ENCODE measurements around the gene SDHAF2.
"Not testable (repeated sequence)": the region's sequence is repeated elsewhere in the genome, so short reads cannot be mapped to it uniquely, and the experiment has no call there.

The SDHAF2 gene

GRCh38 chr11:61425367-61426131, 4.4 kb upstream of the SDHAF2 start:
- no peak for DNase-seq

GRCh38 chr11:61429346-61429690, 606 bp upstream of the SDHAF2 start:
- peak; percentile 79 for DNase-seq

- not testable (repeated sequence) for DNase-seq
Observed at GRCh38 chr11:61430839-61431238, 915 bp downstream of the SDHAF2 start.

GRCh38 chr11:61437496-61437895, 7.6 kb downstream of the SDHAF2 start:
- no peak for DNase-seq

- DNase-seq: no peak
Observed at GRCh38 chr11:61439615-61440014, 9.7 kb downstream of the SDHAF2 start.

GRCh38 chr11:61442616-61443015, 12.7 kb downstream of the SDHAF2 start:
- DNase-seq: no peak

- no peak for DNase-seq
Observed at GRCh38 chr11:61445516-61445915, 15.6 kb downstream of the SDHAF2 start.

- DNase-seq: peak; percentile 61
Observed at GRCh38 chr11:61446211-61446651, 16.3 kb downstream of the SDHAF2 start.

- DNase-seq: no peak
Observed at GRCh38 chr11:61447601-61448551, 18.0 kb downstream of the SDHAF2 start.

- no peak for DNase-seq
Observed at GRCh38 chr11:61448552-61448927, 18.6 kb downstream of the SDHAF2 start.

- no peak for DNase-seq
Observed at GRCh38 chr11:61452825-61453224, 22.9 kb downstream of the SDHAF2 start.

GRCh38 chr11:61453695-61454094, 23.8 kb downstream of the SDHAF2 start:
- DNase-seq: no peak

- no peak for DNase-seq
Observed at GRCh38 chr11:61454520-61454919, 24.6 kb downstream of the SDHAF2 start.

GRCh38 chr11:61460474-61460881, 30.6 kb downstream of the SDHAF2 start:
- no peak for DNase-seq

- no peak for DNase-seq
Observed at GRCh38 chr11:61460986-61461385, 31.1 kb downstream of the SDHAF2 start.

- DNase-seq: not testable (repeated sequence)
Observed at GRCh38 chr11:61467602-61468001, 37.7 kb downstream of the SDHAF2 start.

- DNase-seq: no peak
Observed at GRCh38 chr11:61468002-61468401, 38.1 kb downstream of the SDHAF2 start.

- DNase-seq: no peak
Observed at GRCh38 chr11:61472282-61472681, 42.4 kb downstream of the SDHAF2 start.

- DNase-seq: no peak
Observed at GRCh38 chr11:61472868-61473267, 42.9 kb downstream of the SDHAF2 start.

GRCh38 chr11:61473370-61474012, 43.6 kb downstream of the SDHAF2 start:
- no peak for DNase-seq

GRCh38 chr11:61474013-61474643, 44.2 kb downstream of the SDHAF2 start:
- DNase-seq: no peak

- no peak for DNase-seq
Observed at GRCh38 chr11:61475433-61475832, 45.5 kb downstream of the SDHAF2 start.

- no peak for DNase-seq
Observed at GRCh38 chr11:61476371-61476770, 46.4 kb downstream of the SDHAF2 start.
